HUES6 (cell line): Measurements from ENCODE around the gene TMEM221.

Source experiments
- H3K27ac ChIP-seq: 2 replicates; pipeline ENCODE4 v1.7.0; 2013; ENCODE audit warnings: low read depth, mild to moderate bottlenecking, low read length, inconsistent platforms
- H3K27me3 ChIP-seq: 2 replicates; pipeline ENCODE4 v1.6.1; 2013; ENCODE audit warnings: low read length; ENCODE audit not compliant: control insufficient read depth, insufficient read depth
- H3K36me3 ChIP-seq: 2 replicates; pipeline ENCODE4 v1.6.1; 2013; ENCODE audit warnings: low read length; ENCODE audit not compliant: control insufficient read depth, insufficient read depth
- H3K4me1 ChIP-seq: 2 replicates; pipeline ENCODE4 v1.6.1; 2013; ENCODE audit warnings: low read length; ENCODE audit not compliant: control insufficient read depth, insufficient read depth
- H3K4me3 ChIP-seq: 2 replicates; pipeline ENCODE4 v1.5.1; 2013; ENCODE audit warnings: low read depth, low read length
- H3K9ac ChIP-seq: one replicate; pipeline ENCODE4 v1.6.1; 2013; ENCODE audit warnings: mild to moderate bottlenecking, low read length
- H3K9me3 ChIP-seq: 2 replicates; pipeline ENCODE4 v1.6.1; 2013; ENCODE audit warnings: low read depth, low read length; ENCODE audit not compliant: control insufficient read depth, insufficient read depth

Gene TMEM221

GRCh38 chr19:17385878-17386611 is 62.4 kb downstream of the TMEM221 start:
- H3K4me1 ChIP-seq, result peaks cover 8% of the 10 kb centered on the region
- peaks cover 12% of the 10 kb centered on the region; the same call in 1 of the 2 replicates for H3K9me3 ChIP-seq
- H3K27ac ChIP-seq, result no peak overlapping the region
- H3K36me3 ChIP-seq, result no peaks in the 10 kb centered on the region
- no peak overlapping the region for H3K9ac ChIP-seq
- H3K4me3 ChIP-seq, result no peak overlapping the region
- peaks cover 4% of the 10 kb centered on the region for H3K27me3 ChIP-seq
